Smooth muscle cell (in vitro differentiated cells): ENCODE results near the gene NBEAL1. TPM values are rescaled to one million over a fixed set of nuclear protein-coding genes. Genes with fewer than 3 reads are reported as not detected.
"Not testable (repeated sequence)": the region's sequence is repeated elsewhere in the genome, so short reads cannot be mapped to it uniquely, and the experiment has no call there.

ENCODE experiments used
- DNase-seq: peaks from one replicate; lab custom pipeline; 2025; ENCODE audit not compliant: unreplicated experiment; lab: John Stamatoyannopoulos, UW
- H2AFZ ChIP-seq: fragments of 200-600 bp; sonication (generic); 2 replicates; pipeline ENCODE4 v1.6.0; 2016; ENCODE audit warnings: antibody characterized with exemption, low read depth, mild to moderate bottlenecking
- H3F3A ChIP-seq: fragments of 200-600 bp; sonication (generic); 2 replicates; pipeline ENCODE4 v1.6.0; 2017; ENCODE audit warnings: antibody characterized with exemption, low read depth
- H3K27ac ChIP-seq: fragments of 200-600 bp; sonication (generic); 2 replicates; pipeline ENCODE4 v1.5.1; 2016; ENCODE audit warnings: low read depth, mild to moderate bottlenecking
- H3K27me3 ChIP-seq: fragments of 200-600 bp; sonication (generic); 2 replicates; pipeline ENCODE4 v1.6.1; 2016; ENCODE audit warnings: low read depth, mild to moderate bottlenecking
- H3K36me3 ChIP-seq: fragments of 200-600 bp; sonication (generic); 2 replicates; pipeline ENCODE4 v1.5.1; 2016; ENCODE audit warnings: low read depth
- H3K4me1 ChIP-seq: fragments of 200-600 bp; sonication (generic); 2 replicates; pipeline ENCODE4 v1.5.1; 2016; ENCODE audit warnings: low read depth
- H3K4me2 ChIP-seq: fragments of 200-600 bp; sonication (generic); 2 replicates; pipeline ENCODE4 v1.6.0; 2016; ENCODE audit warnings: mild to moderate bottlenecking
- H3K4me3 ChIP-seq: fragments of 200-600 bp; sonication (generic); 2 replicates; pipeline ENCODE4 v1.5.1; 2016; ENCODE audit warnings: mild to moderate bottlenecking
- H3K79me2 ChIP-seq: fragments of 200-600 bp; sonication (generic); 2 replicates; pipeline ENCODE4 v1.6.0; 2016; ENCODE audit warnings: low read depth, mild to moderate bottlenecking
- H3K9ac ChIP-seq: fragments of 200-600 bp; sonication (generic); 2 replicates; pipeline ENCODE4 v1.6.0; 2016; ENCODE audit warnings: low read depth
- H3K9me3 ChIP-seq: fragments of 200-600 bp; sonication (generic); replicated peaks from 2 replicates; pipeline ENCODE4 v1.5.1; 2016; ENCODE audit warnings: low read depth
- H4K20me1 ChIP-seq: fragments of 200-600 bp; sonication (generic); 2 replicates; pipeline ENCODE4 v1.6.0; 2016; ENCODE audit warnings: low read depth
- whole genome bisulfite sequencing: methylation state at CpG from one replicate; pipeline ENCODE4 v1.1.7; 2016; ENCODE audit warnings: low lambda C conversion rate; 5-methylcytosine and 5-hydroxymethylcytosine counted together
- polyA plus RNA-seq: library from polyadenylated mRNA; unstranded; fragments of >200 nt; fragmentation: Nextera tagmentation; extraction: Ambion mirVana; gene quantifications from 2 replicates; pipeline ENCODE4 v1.2.1, GENCODE V29; 2016
- total RNA-seq: library from RNA; depleted of rRNA; stranded (reverse); fragments of >200 nt; gene quantifications from 2 replicates; pipeline ENCODE4 v1.2.3, GENCODE V29; 2014
- TF ChIP-seq, protein P1 (sequence below): fragments of 200-600 bp; sonication (generic); IDR thresholded peaks from 2 replicates; pipeline ENCODE4 v1.5.1; 2017; ENCODE audit warnings: borderline replicate concordance, mild to moderate bottlenecking, antibody characterized with exemption; ENCODE audit not compliant: insufficient read depth, poor library complexity, severe bottlenecking

Gene NBEAL1
- 32.4 and 50.9 TPM in 2 replicates for total RNA-seq
- 12.1 and 16.3 TPM in 2 replicates for polyA plus RNA-seq

DNA sequence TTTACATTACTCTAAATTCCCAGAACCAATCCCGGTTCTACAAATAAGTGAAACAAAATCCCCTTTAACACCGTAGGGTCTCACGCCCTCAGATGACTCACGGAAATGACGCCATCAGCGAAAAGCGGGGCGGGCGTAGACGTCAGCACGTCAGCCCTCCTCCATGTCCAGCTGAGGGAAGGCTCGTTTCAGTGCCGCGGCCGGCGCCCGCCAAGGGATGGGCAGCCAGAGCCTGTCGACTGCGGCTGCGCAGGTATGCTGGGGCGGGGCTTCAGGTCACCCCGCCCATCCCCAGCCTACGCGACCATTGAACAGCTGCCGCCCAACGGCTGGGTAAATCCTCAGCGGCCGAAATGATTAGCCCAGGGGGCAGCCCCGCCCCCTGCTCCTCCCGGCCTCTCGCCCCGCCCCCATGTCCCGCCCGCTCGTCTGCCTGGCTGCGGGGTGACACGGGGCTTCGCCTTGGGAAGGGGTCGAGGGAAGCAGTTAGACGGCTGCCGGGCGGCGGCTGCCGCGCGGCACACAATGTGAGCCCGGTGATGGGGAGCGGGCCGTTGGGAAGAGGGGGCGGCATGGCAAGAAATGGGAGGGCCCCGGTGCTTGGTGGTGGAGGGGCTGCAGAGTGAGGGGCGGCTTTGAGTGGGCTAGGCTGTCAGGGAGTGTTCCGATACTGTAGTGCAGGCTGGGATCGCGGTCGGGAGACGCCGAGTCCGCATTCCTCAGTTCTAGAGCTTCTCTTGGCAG lies at the start of gene NBEAL1:
Gene NBEAL1 (plus strand): TSS at position 420 of the 744 bp plus-strand sequence. CDS start 1,510 bp downstream, outside the sequence.
- Histone ChIP-seq H3K9ac (peak within 1 kb of the TSS; percentile 95), H3F3A (no peaks in the 10 kb centered on the region), H3K4me2 (peak within 1 kb of the TSS; percentile 85), H3K4me1 (peaks cover 34% of the 10 kb centered on the region), H3K27me3 (no peaks in the 10 kb centered on the region), H3K79me2 (peaks cover 49% of the 10 kb centered on the region), H4K20me1 (peaks cover 25% of the 10 kb centered on the region), H3K9me3 (no peaks in the 10 kb centered on the region), H3K27ac (peak within 1 kb of the TSS; percentile 96), H2AFZ (peak within 1 kb of the TSS; percentile 85), H3K36me3 (no peaks in the 10 kb centered on the region), H3K4me3 (peak within 1 kb of the TSS; percentile 91)
- TF ChIP-seq, protein P1, sequence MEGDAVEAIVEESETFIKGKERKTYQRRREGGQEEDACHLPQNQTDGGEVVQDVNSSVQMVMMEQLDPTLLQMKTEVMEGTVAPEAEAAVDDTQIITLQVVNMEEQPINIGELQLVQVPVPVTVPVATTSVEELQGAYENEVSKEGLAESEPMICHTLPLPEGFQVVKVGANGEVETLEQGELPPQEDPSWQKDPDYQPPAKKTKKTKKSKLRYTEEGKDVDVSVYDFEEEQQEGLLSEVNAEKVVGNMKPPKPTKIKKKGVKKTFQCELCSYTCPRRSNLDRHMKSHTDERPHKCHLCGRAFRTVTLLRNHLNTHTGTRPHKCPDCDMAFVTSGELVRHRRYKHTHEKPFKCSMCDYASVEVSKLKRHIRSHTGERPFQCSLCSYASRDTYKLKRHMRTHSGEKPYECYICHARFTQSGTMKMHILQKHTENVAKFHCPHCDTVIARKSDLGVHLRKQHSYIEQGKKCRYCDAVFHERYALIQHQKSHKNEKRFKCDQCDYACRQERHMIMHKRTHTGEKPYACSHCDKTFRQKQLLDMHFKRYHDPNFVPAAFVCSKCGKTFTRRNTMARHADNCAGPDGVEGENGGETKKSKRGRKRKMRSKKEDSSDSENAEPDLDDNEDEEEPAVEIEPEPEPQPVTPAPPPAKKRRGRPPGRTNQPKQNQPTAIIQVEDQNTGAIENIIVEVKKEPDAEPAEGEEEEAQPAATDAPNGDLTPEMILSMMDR, result no peak
- WGBS, result under 1% methylated on average over 52 of the region's 59 CpGs
- DNase-seq, result peak; percentile 97

DNA sequence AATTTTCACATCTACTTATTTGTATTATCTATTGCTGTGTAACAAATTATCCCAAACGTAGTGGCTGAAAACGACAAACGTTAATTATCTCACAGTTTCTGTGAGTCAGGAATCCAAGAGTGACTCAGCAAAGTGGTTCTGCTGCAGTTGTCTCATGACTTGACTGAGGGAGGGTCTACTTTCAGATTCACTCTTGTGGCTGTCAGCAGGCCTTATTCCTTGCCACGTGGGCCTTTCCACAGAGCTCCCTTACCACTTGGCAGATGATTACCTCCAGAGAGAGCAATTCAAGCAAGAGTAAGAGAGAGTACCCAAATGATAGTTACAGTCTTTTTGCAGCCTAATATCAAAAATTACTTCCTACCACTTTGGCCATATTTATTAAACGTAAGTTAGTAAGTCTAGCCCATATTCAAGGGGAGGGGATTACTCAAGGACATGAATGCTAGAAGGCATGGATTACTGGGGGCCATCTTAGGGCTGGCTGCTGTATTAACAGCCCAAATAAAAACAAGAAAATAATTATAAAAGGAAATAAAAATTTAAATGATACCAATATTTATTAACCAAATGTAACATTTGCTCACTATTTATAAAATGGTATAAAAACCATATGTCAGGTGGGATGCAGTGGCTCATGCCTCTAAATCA lies 48.7 kb upstream of the NBEAL1 start:
- WGBS, result 20% methylated on average over 5 of the region's 5 CpGs
- Histone ChIP-seq H3K79me2 (no peaks in the 10 kb centered on the region), H3F3A (no peaks in the 10 kb centered on the region), H2AFZ (peak overlapping the region; percentile 59), H3K36me3 (no peaks in the 10 kb centered on the region), H3K27me3 (no peaks in the 10 kb centered on the region), H3K4me1 (peaks cover 5% of the 10 kb centered on the region), H3K9me3 (no peaks in the 10 kb centered on the region), H3K4me3 (no peak overlapping the region), H3K27ac (peak overlapping the region; percentile 72), H3K9ac (no peak overlapping the region), H3K4me2 (peak overlapping the region; percentile 74), H4K20me1 (no peaks in the 10 kb centered on the region)
- TF ChIP-seq, protein P1, result no peak
- DNase-seq, result no peak

DNA sequence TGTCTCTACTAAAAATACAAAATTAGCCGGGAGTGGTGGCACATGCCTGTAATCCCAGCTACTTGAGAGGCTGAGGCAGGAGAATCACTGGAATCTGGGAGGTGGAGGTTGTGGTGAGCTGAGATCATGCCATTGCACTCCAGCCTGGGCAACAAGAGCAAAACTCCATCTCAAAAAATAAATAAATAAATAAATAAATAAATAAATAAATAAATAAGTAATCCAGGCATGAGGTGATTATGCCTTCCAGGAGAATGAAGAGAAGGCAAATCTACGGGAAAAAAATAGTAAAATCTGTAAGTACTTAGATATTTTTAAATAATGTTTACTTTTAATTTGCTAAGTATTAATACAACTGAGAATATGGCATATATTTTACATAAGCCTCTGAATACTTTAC lies 45.3 kb upstream of the NBEAL1 start:
- not testable (repeated sequence) for H2AFZ ChIP-seq, H3F3A ChIP-seq, H3K9ac ChIP-seq, H3K79me2 ChIP-seq, H3K9me3 ChIP-seq, H3K36me3 ChIP-seq, H3K4me1 ChIP-seq, H4K20me1 ChIP-seq, H3K4me2 ChIP-seq, H3K4me3 ChIP-seq, H3K27ac ChIP-seq, DNase-seq, H3K27me3 ChIP-seq
- WGBS, result 50% methylated on average over 2 of the region's 2 CpGs

DNA sequence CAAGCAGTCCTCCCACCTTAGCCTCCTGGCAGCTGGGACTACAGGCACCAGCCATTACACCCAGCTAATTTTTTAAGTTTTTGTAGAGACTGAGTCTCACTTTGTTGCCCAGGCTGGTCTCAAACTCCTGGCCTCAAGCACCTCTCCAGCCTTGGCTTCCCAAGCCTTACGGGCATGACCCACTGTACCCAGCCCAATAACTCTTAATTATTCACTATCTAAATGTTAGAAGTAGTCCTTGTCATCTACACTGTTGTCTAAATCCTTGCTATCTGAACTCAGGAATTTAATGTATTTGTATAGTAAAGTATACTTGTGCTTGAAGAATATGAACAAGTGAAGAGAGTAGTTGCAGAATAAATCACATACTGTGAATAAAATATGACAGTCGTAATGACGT lies 37.9 kb upstream of the NBEAL1 start:
- H3K4me2 ChIP-seq, result no peak overlapping the region
- no peak overlapping the region for H2AFZ ChIP-seq
- H3K4me1 ChIP-seq, result no peaks in the 10 kb centered on the region
- DNase-seq, result no peak
- TF ChIP-seq, protein P1, result no peak
- no peaks in the 10 kb centered on the region for H3F3A ChIP-seq
- no peak overlapping the region for H3K9ac ChIP-seq
- H3K79me2 ChIP-seq, result no peaks in the 10 kb centered on the region
- H3K27ac ChIP-seq, result no peak overlapping the region
- 93% methylated on average over 3 of the region's 3 CpGs for WGBS
- H3K36me3 ChIP-seq, result no peaks in the 10 kb centered on the region
- H3K4me3 ChIP-seq, result no peak overlapping the region
- H3K9me3 ChIP-seq, result no peaks in the 10 kb centered on the region
- no peaks in the 10 kb centered on the region for H3K27me3 ChIP-seq
- no peaks in the 10 kb centered on the region for H4K20me1 ChIP-seq
